RWPE2 (cell line): Measurements from ENCODE around the gene ZBTB12.
A peak's percentile ranks its signal among the peaks of the same experiment; 100 is the strongest.

Experiments used
- ATAC-seq: fragments of 200-7000 bp; cut with Tn5 transposase; 3 replicates; pipeline ENCODE4 v1.9.1; 2021; ENCODE audit warnings: low read depth
- DNase-seq: peaks from one replicate; pipeline ENCODE4 v3.0.0-alpha.2; 2020; ENCODE audit warnings: low spot score
- H3K27ac ChIP-seq: fragments of 450-650 bp; 2 replicates; pipeline ENCODE4 v1.5.1; 2017; ENCODE audit warnings: mild to moderate bottlenecking; ENCODE audit not compliant: poor library complexity, severe bottlenecking
- H3K27me3 ChIP-seq: fragments of 250-450 bp; sonication (Bioruptor Pico); 2 replicates; pipeline ENCODE4 v1.5.1; 2021; ENCODE audit warnings: mild to moderate bottlenecking, moderate library complexity; ENCODE audit not compliant: insufficient read depth, poor library complexity, severe bottlenecking
- H3K36me3 ChIP-seq: fragments of 250-450 bp; sonication (Bioruptor Pico); 2 replicates; pipeline ENCODE4 v1.5.1; 2020; ENCODE audit warnings: low read depth, mild to moderate bottlenecking, moderate library complexity
- H3K4me1 ChIP-seq: fragments of 250-450 bp; sonication (Bioruptor Pico); 2 replicates; pipeline ENCODE4 v1.5.1; 2021; ENCODE audit warnings: mild to moderate bottlenecking, moderate library complexity; ENCODE audit not compliant: insufficient read depth, poor library complexity, severe bottlenecking
- H3K4me3 ChIP-seq: fragments of 250-450 bp; sonication (Bioruptor Pico); 2 replicates; pipeline ENCODE4 v1.5.1; 2021; ENCODE audit warnings: mild to moderate bottlenecking, moderate library complexity; ENCODE audit not compliant: severe bottlenecking
- H3K9me3 ChIP-seq: fragments of 250-450 bp; sonication (Bioruptor Pico); 2 replicates; pipeline ENCODE4 v1.5.1; 2021; ENCODE audit warnings: mild to moderate bottlenecking, moderate library complexity; ENCODE audit not compliant: severe bottlenecking
- CTCF ChIP-seq: fragments of 450-650 bp; IDR thresholded peaks from one replicate; pipeline ENCODE4 v1.5.1; 2017; ENCODE audit warnings: mild to moderate bottlenecking, moderate library complexity; ENCODE audit not compliant: poor library complexity, severe bottlenecking

ZBTB12 gene

GRCh38 chr6:31896493-31896855 lies 5.4 kb downstream of the ZBTB12 start:
- H3K27me3 ChIP-seq, result no peaks in the 10 kb centered on the region
- peak overlapping the region; percentile 58 for H3K27ac ChIP-seq
- no peaks in the 10 kb centered on the region for H3K9me3 ChIP-seq
- DNase-seq (no peak), ATAC-seq (no peak)
- H3K4me1 ChIP-seq, result peaks cover 4% of the 10 kb centered on the region
- H3K36me3 ChIP-seq, result peaks cover 43% of the 10 kb centered on the region
- no peak for TF ChIP-seq CTCF
- H3K4me3 ChIP-seq, result peak overlapping the region; percentile 67

DNA sequence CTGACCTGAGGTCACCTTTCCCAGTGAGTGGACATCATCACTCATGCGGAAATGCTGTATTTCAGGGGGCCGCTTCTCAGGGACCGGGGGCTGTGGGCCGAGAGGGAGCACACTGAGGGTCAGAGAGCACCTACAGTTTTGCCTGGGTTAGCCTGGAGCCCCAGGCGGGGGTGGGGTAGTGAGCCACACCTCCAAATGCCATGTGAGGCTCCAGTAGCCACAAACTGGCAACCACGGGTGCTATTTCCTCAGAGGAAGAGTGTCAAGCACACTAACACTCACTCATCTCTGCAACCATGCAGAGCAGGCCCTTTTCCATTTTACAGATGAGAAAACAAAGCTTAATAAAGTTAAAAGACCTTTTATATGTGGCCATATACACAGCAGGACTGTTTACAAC lies 9.1 kb downstream of the ZBTB12 start:
- H3K9me3 ChIP-seq, result no peaks in the 10 kb centered on the region
- no peaks in the 10 kb centered on the region for H3K4me1 ChIP-seq
- peaks cover 72% of the 10 kb centered on the region for H3K36me3 ChIP-seq
- no peak for ATAC-seq
- H3K4me3 ChIP-seq, result no peak overlapping the region
- DNase-seq, result no peak
- H3K27ac ChIP-seq, result no peak overlapping the region
- TF ChIP-seq CTCF, result no peak
- H3K27me3 ChIP-seq, result no peaks in the 10 kb centered on the region

DNA sequence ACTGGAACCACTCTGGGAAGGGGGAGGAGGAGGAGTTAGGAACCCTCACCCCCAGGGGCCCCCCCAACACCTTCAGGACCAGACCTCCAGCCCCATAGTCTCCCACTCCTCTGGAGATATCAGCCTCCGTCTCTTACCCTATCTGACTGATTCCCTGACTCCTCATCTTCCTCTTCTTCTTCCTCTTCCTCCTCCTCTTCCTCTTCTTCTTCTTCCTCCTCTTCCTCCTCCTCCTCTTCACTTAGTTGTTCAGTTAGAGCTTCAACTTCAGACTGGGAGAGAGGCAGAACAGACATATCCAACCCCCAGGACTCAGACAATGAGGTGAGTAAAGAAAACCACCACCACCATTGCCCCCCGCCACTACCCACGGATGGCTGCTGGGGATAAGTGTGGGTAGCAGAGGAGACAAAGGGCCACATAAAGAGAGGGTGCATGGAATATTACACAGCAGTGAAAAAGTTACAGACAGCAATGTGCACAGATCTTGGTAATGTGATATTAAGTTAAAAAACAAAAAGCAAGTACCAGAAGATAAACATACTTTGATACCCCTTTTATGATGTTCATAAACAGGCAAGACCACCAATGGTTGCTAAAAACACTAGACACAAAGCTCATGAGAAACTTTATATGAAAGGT lies 12.4 kb downstream of the ZBTB12 start:
- no peak for TF ChIP-seq CTCF
- no peak overlapping the region for H3K27ac ChIP-seq
- H3K9me3 ChIP-seq, result no peaks in the 10 kb centered on the region
- no peaks in the 10 kb centered on the region for H3K27me3 ChIP-seq
- H3K4me1 ChIP-seq, result no peaks in the 10 kb centered on the region
- DNase-seq (no peak), ATAC-seq (no peak)
- H3K36me3 ChIP-seq, result peaks cover 84% of the 10 kb centered on the region
- H3K4me3 ChIP-seq, result no peak overlapping the region

DNA sequence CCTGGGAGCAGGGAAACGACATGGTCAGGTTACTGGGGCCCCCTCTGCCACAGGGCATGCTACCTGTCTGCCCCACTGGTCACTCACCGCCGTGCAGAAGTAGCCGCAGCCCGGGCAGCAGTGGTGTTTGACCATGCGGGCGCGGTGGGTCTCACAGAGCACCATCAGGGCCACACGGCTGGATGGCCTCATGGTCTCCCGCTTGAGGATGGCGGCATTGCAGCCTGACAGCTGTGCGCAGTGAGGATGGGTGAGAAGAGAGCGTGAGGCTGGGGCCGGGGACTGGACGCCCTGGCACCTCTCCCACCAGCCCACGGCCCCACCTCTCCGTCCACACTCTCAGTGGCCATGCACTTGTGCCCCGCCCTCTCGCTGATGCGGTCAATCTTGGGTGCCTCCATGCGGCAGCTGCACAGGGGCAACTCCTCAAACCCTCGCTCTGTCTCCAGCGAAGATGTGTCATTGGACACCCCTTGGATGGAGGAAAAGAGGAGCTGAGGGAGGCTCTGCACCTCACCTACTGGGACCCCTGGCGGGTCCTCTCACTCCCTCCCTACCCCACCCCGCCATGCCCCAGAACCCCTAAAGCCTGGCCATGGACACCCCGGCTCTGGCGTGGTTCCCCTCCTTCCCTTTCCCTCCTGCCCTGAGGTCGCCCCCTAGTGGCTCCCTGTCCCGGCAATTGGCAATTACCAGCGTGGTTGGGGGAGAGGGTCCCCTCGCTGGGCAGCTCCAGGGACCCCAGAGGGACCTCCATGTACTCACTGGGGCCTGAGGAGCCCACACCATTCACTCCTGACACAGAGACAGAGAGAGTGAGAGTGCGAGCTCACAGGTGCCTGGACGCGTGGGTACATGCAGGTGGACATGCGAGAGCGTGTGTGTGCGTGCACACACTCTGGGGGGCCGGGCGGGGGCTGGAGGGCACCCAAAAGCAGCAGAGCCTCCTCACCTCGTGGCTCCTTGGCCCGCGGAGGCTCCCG lies 13.3 kb downstream of the ZBTB12 start:
- H3K4me1 ChIP-seq, result no peaks in the 10 kb centered on the region
- H3K27ac ChIP-seq, result no peak overlapping the region
- peak; percentile 69 for TF ChIP-seq CTCF
- ATAC-seq, result peak; percentile 19; the same call in 1 of the 3 replicates
- no peak for DNase-seq
- no peaks in the 10 kb centered on the region for H3K9me3 ChIP-seq
- no peaks in the 10 kb centered on the region for H3K27me3 ChIP-seq
- peaks cover 82% of the 10 kb centered on the region for H3K36me3 ChIP-seq
- H3K4me3 ChIP-seq, result no peak overlapping the region
